Testis (tissue), 2 donors: ENCODE measurements around the gene MEGF11.

Source experiments
- POLR2A ChIP-seq: fragments of 450-650 bp; IDR thresholded peaks from one replicate; pipeline ENCODE4 v1.6.1; 2017; ENCODE audit warnings: antibody characterized with exemption, mild to moderate bottlenecking, moderate library complexity
- TF ChIP-seq, protein P1 (sequence below), 3 experiments: fragments of 450-650 bp in 2 of 3; fragments of 200-600 bp in 1 of 3; sonication (generic) in 1 of 3; IDR thresholded peaks; one replicate each; pipeline ENCODE4 v1.5.1; 2016 to 2019; ENCODE audit warnings: antibody characterized with exemption in 3 of 3, mild to moderate bottlenecking in 2 of 3, moderate library complexity in 1 of 3

DNA sequence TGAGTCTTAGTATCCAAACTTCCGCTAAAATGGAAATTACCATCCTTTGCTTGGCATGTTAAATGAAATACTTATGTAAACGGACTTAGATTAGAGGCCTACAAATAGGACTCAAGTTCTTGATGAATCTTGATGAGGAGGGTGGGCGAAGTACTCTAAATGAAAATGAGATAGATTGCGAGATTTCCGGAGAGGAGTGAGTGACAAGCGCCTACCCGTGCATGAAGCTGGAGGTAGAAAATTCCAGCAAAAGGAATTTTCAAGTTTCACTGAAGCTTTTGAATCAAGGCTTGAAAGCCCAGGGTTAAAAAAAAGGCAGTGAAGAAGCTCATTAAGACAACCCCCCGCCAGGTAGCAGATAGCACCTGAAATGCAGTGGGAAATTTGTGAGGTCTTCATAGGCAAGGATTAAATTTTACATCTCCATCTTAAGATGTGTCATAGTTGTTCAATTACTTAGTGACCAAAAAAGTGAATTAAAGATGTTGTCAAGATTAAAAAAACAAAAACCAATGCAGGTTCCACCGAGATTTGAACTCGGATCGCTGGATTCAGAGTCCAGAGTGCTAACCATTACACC lies 384.9 kb downstream of the MEGF11 start:
- TF ChIP-seq, protein P1, sequence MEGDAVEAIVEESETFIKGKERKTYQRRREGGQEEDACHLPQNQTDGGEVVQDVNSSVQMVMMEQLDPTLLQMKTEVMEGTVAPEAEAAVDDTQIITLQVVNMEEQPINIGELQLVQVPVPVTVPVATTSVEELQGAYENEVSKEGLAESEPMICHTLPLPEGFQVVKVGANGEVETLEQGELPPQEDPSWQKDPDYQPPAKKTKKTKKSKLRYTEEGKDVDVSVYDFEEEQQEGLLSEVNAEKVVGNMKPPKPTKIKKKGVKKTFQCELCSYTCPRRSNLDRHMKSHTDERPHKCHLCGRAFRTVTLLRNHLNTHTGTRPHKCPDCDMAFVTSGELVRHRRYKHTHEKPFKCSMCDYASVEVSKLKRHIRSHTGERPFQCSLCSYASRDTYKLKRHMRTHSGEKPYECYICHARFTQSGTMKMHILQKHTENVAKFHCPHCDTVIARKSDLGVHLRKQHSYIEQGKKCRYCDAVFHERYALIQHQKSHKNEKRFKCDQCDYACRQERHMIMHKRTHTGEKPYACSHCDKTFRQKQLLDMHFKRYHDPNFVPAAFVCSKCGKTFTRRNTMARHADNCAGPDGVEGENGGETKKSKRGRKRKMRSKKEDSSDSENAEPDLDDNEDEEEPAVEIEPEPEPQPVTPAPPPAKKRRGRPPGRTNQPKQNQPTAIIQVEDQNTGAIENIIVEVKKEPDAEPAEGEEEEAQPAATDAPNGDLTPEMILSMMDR (IDR thresholded peaks at IDR 0.05) = no peak
- TF ChIP-seq POLR2A = no peak
